B cell (primary cell): ENCODE measurements around the gene CIAPIN1. TPM values are rescaled to one million over a fixed set of nuclear protein-coding genes. Genes with fewer than 3 reads are reported as not detected.
"Not testable (repeated sequence)": the region's sequence is repeated elsewhere in the genome, so short reads cannot be mapped to it uniquely, and the experiment has no call there.

ENCODE experiments used
- ATAC-seq: fragments of 200-7000 bp; cut with Tn5 transposase; one replicate; pipeline ENCODE4 v1.10.0; 2021; ENCODE audit warnings: low read depth, mild to moderate bottlenecking, moderate number of reproducible peaks, moderate library complexity
- CTCF ChIA-PET: fragments of 350-600 bp; sonication (Branson Sonifier 250); formaldehyde crosslinking; loops from one replicate; lab custom pipeline; 2021; ENCODE audit warnings: antibody characterized with exemption, inconsistent platforms; lab: Charles Lee
- POLR2A ChIA-PET: fragments of 350-600 bp; sonication (Branson Sonifier 250); formaldehyde crosslinking; loops from one replicate; lab custom pipeline; 2021; ENCODE audit warnings: antibody characterized with exemption; lab: Charles Lee
- DNase-seq: peaks from one replicate; pipeline ENCODE4 v3.0.0; 2013
- H2AFZ ChIP-seq: 2 replicates; pipeline ENCODE4 v1.6.1; 2012; ENCODE audit warnings: mild to moderate bottlenecking, low read depth, low read length; ENCODE audit not compliant: insufficient read depth, poor library complexity, severe bottlenecking
- H3K27ac ChIP-seq, 2 donors: 1 replicate in 1 of 2; 2 replicates in 1 of 2; pipeline ENCODE4 v1.5.1; 2012 to 2013; ENCODE audit warnings: low read length in 2 of 2, mild to moderate bottlenecking in 2 of 2, moderate library complexity in 1 of 2
- H3K27me3 ChIP-seq, 4 experiments: fragments of 200-600 bp in 1 of 4; sonication (generic) in 1 of 4; replicated peaks in 1 of 4; 1 replicate in 2 of 4; 2 replicates in 2 of 4; pipeline versions ENCODE4 v1.6.1 to v1.7.0; 2013 to 2016; ENCODE audit warnings: low read length in 3 of 4, mild to moderate bottlenecking in 2 of 4, mixed read lengths in 1 of 4, moderate library complexity in 1 of 4; ENCODE audit not compliant: insufficient read depth in 4 of 4, control insufficient read depth in 3 of 4; ENCODE audit errors: control extremely low read depth in 1 of 4
- H3K36me3 ChIP-seq, 2 experiments: replicated peaks in 1 of 2; 1 replicate in 1 of 2; 2 replicates in 1 of 2; pipeline versions ENCODE4 v1.6.1 to v1.7.1; 2013; ENCODE audit warnings: low read length in 1 of 2; ENCODE audit not compliant: insufficient read depth in 2 of 2, control insufficient read depth in 1 of 2; ENCODE audit errors: control extremely low read depth in 1 of 2, extremely low read depth in 1 of 2
- H3K4me1 ChIP-seq, 2 donors: fragments of 200-600 bp in 1 of 2; sonication (generic) in 1 of 2; 1 replicate in 1 of 2; 2 replicates in 1 of 2; pipeline versions ENCODE4 v1.5.1 to v1.6.1; 2013 to 2017; ENCODE audit warnings: low read length in 2 of 2; ENCODE audit not compliant: control insufficient read depth in 2 of 2, insufficient read depth in 2 of 2
- H3K4me2 ChIP-seq: replicated peaks from 2 replicates; pipeline ENCODE3; 2012; ENCODE audit warnings: mild to moderate bottlenecking, low read depth, low read length; ENCODE audit not compliant: poor library complexity, severe bottlenecking
- H3K4me3 ChIP-seq, 5 experiments: fragments of 200-600 bp in 1 of 5; sonication (generic) in 1 of 5; 1 replicate in 3 of 5; 2 replicates in 2 of 5; pipeline versions ENCODE4 v1.5.1 to v1.7.0; 2011 to 2016; ENCODE audit warnings: low read length in 4 of 5, mild to moderate bottlenecking in 4 of 5, low read depth in 2 of 5, control low read depth in 1 of 5, moderate library complexity in 1 of 5; ENCODE audit not compliant: insufficient read depth in 1 of 5; ENCODE audit errors: control extremely low read depth in 1 of 5, extremely low read depth in 1 of 5
- H3K79me2 ChIP-seq: fragments of 200-600 bp; sonication (generic); one replicate; pipeline ENCODE4 v1.6.0; 2016; ENCODE audit warnings: low read length; ENCODE audit not compliant: control insufficient read depth, insufficient read depth
- H3K9ac ChIP-seq: fragments of 200-600 bp; sonication (generic); 2 replicates; pipeline ENCODE4 v1.6.1; 2017; ENCODE audit warnings: mild to moderate bottlenecking, low read length, moderate library complexity
- H3K9me3 ChIP-seq, 3 donors: one replicate each; pipeline versions ENCODE4 v1.6.1 to v1.7.1; 2013; ENCODE audit warnings: low read length in 2 of 3; ENCODE audit not compliant: control insufficient read depth in 2 of 3, insufficient read depth in 1 of 3; ENCODE audit errors: control extremely low read depth in 1 of 3
- H4K20me1 ChIP-seq: 2 replicates; pipeline ENCODE4 v1.6.0; 2012; ENCODE audit warnings: mild to moderate bottlenecking, low read length; ENCODE audit not compliant: insufficient read depth, control insufficient read depth, poor library complexity, severe bottlenecking
- H3K27ac Mint-ChIP-seq: one replicate; pipeline ENCODE4 v1.8.0; 2021; ENCODE audit warnings: mixed read lengths
- H3K27me3 Mint-ChIP-seq: one replicate; pipeline ENCODE4 v1.8.0; 2021; ENCODE audit warnings: mixed read lengths
- H3K4me1 Mint-ChIP-seq: one replicate; pipeline ENCODE4 v1.8.0; 2021; ENCODE audit warnings: mixed read lengths
- H3K4me3 Mint-ChIP-seq: one replicate; pipeline ENCODE4 v1.8.0; 2021; ENCODE audit warnings: mixed read lengths
- H3K9me3 Mint-ChIP-seq: one replicate; pipeline ENCODE4 v1.8.0; 2022; ENCODE audit warnings: mixed read lengths; ENCODE audit not compliant: insufficient read depth
- EZH2 ChIP-seq: IDR thresholded peaks from 2 replicates; pipeline ENCODE4 v1.6.1; 2012; ENCODE audit warnings: borderline replicate concordance, low read depth, mild to moderate bottlenecking, moderate library complexity, low read length; ENCODE audit not compliant: insufficient read depth, poor library complexity, severe bottlenecking
- WGBS: methylation state at CpG from one replicate; pipeline ENCODE4 v1.1.5; 2013; ENCODE audit warnings: missing lambda C conversion rate; ENCODE audit not compliant: insufficient coverage; 5-methylcytosine and 5-hydroxymethylcytosine counted together
- intact Hi-C: fragments of 100-400 bp; cut with micrococcal nuclease; formaldehyde crosslinking; loops from one replicate; pipeline ENCODE4 v1.10.0; 2022
- polyA plus RNA-seq: library from polyadenylated mRNA; depleted of rRNA; stranded (reverse); fragments of >200 nt; gene quantifications from 2 replicates; pipeline ENCODE4 v1.2.3, GENCODE V29; 2012
- total RNA-seq, 2 donors: library from RNA; stranded (reverse); fragments of 120-200 nt in 1 of 2; gene quantifications; 1 replicate in 1 of 2; 2 replicates in 1 of 2; pipeline versions ENCODE4 v1.2.3 to v1.2.4, GENCODE V29; 2013 to 2022
- TF ChIP-seq, protein P1 (sequence below): fragments of 200-600 bp; IDR thresholded peaks from one replicate; pipeline ENCODE4 v1.8.0; 2022; ENCODE audit warnings: antibody characterized with exemption, mild to moderate bottlenecking

Gene CIAPIN1
- total and polyA plus RNA-seq, 2 donors (not counting 1 experiment from before 2014, with no cell fraction given): 22.0 to 45.7 TPM

DNA sequence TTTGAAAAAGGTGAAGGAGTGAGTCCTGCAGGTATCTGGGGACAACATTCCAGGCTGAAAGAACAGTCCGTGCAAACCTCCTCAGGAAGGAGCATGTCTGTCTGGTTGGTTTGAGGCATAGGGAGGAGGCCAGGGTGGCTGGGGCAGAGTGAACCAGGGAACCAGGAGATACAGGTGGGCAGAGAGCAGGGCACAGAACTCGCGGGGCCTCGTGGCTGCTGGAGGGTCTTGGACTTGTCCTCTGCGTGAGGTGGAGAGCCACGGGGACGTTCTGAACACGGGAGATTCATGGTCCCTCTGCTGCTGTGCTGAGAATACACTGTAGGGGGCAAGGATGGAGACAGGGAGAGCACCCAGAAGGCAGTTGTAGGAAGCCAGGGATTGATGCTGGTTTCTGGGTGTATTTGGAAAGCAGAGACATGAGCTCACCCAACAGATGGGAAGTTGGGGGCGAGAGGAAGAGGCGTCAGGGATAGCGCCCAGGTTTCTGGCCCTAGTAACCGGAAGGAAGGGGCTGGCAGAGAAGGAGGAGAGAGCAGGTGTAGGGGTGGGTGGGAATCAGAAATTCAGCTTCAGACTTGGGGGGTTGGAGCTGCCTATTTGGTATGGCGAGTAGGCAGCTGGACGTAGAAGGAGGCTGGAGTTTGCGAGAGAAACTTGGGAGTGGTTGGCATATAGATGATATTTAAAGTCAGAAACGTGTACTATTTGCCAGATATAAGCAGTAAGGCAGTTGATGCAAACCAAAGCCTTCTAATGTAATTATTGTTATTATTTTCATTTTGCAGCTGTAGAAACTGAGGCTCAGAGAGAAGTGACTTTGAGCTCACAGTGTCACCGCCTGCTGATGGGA, 43.0 kb downstream of the CIAPIN1 start, which contains the start of gene CCL17:
Gene CCL17, plus strand, starts transcription at position 803 of the 853 bp plus-strand sequence. CDS start 9,166 bp downstream, outside the sequence.
- intact Hi-C loops: no loop called here
- H3K4me2 ChIP-seq: no peak within 1 kb of the TSS
- no peaks in the 10 kb centered on the region for H3K9me3 ChIP-seq
- H3K27me3 ChIP-seq: no peaks in the 10 kb centered on the region
- no peak for ATAC-seq
- no peak for TF ChIP-seq EZH2
- no peak within 1 kb of the TSS for H2AFZ ChIP-seq
- no peak within 1 kb of the TSS for H3K4me3 ChIP-seq
- no peak within 1 kb of the TSS for H3K9ac ChIP-seq
- Mint-ChIP-seq H3K4me3 (no peak within 1 kb of the TSS), H3K27me3 (no peaks in the 10 kb centered on the region), H3K9me3 (no peaks in the 10 kb centered on the region), H3K27ac (no peak within 1 kb of the TSS), H3K4me1 (peaks cover 31% of the 10 kb centered on the region)
- POLR2A ChIA-PET: no interaction called here
- CTCF ChIA-PET: interaction anchor here (1.1 to 3.4 kb wide), 2 partner anchors 12 to 15 kb away, joined by 5 to 11 read pairs; no protein-coding TSS in a partner anchor
- H3K4me1 ChIP-seq: peaks cover 23 to 24% of the 10 kb centered on the region in 2 donors
- no peak for DNase-seq
- H3K79me2 ChIP-seq: no peaks in the 10 kb centered on the region
- H3K27ac ChIP-seq: no peak within 1 kb of the TSS
- no peaks in the 10 kb centered on the region for H4K20me1 ChIP-seq
- no peaks in the 10 kb centered on the region for H3K36me3 ChIP-seq
- WGBS: 90% methylated on average over 16 of the region's 17 CpGs

DNA sequence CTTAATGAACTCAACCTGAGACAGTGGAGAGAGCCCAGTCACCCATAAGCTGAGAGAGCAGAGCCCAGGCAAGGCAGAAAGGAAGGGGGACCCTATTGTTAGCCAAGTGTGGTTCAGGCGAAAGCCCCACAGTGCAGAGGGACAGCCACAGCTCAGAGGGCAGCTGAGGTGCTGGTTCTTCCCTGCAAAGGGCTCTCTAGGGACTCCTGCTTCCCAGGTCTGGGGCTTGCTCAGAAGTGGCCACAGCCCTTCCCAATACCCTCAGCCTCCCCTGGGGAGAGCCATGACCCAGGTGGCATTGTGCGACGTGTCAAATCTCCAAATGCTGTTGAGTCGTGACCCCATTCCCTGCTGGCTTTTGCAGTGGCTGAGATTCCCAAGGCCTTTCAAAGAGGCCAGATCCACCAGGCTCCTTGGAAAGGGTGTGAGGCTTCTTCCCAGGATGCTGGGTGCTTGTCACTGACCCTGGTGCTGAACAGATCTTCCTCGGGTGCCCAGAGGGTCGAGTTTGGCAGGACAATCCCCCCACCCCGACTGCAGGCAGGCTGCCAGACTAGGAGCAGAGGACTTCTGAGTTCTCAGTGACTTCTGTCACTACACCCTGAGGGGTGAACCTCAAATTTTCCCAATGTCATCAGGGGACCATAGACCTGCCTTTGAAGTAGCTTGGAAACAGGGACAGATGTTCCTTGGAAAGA, 45.1 kb downstream of the CIAPIN1 start:
- DNase-seq (no peak), ATAC-seq (no peak)
- no peak overlapping the region for H2AFZ ChIP-seq
- intact Hi-C loops: no loop called here
- no peaks in the 10 kb centered on the region for H4K20me1 ChIP-seq
- H3K27me3 ChIP-seq: no peaks in the 10 kb centered on the region
- ChIA-PET POLR2A (interaction anchor here (0.6 kb wide), 1 partner anchor 914 kb away, joined by 5 read pairs; no protein-coding TSS in a partner anchor), CTCF (interaction anchor here (6.9 kb wide), 1 partner anchor 16 kb away, joined by 31 read pairs; no protein-coding TSS in a partner anchor)
- no peaks in the 10 kb centered on the region for H3K36me3 ChIP-seq
- H3K9me3 ChIP-seq: no peaks in the 10 kb centered on the region
- H3K9ac ChIP-seq: no peak overlapping the region
- no peak overlapping the region for H3K4me3 Mint-ChIP-seq
- peaks cover 19 to 21% of the 10 kb centered on the region in 2 donors for H3K4me1 ChIP-seq
- peaks cover 30% of the 10 kb centered on the region for H3K4me1 Mint-ChIP-seq
- H3K4me3 ChIP-seq: no peak overlapping the region
- H3K27ac ChIP-seq: no peak overlapping the region
- no peak overlapping the region for H3K4me2 ChIP-seq
- H3K79me2 ChIP-seq: no peaks in the 10 kb centered on the region
- 76% methylated on average over 7 of the region's 7 CpGs for WGBS
- H3K27ac Mint-ChIP-seq: no peak overlapping the region
- no peaks in the 10 kb centered on the region for H3K9me3 Mint-ChIP-seq
- no peaks in the 10 kb centered on the region for H3K27me3 Mint-ChIP-seq
- TF ChIP-seq, protein P1, sequence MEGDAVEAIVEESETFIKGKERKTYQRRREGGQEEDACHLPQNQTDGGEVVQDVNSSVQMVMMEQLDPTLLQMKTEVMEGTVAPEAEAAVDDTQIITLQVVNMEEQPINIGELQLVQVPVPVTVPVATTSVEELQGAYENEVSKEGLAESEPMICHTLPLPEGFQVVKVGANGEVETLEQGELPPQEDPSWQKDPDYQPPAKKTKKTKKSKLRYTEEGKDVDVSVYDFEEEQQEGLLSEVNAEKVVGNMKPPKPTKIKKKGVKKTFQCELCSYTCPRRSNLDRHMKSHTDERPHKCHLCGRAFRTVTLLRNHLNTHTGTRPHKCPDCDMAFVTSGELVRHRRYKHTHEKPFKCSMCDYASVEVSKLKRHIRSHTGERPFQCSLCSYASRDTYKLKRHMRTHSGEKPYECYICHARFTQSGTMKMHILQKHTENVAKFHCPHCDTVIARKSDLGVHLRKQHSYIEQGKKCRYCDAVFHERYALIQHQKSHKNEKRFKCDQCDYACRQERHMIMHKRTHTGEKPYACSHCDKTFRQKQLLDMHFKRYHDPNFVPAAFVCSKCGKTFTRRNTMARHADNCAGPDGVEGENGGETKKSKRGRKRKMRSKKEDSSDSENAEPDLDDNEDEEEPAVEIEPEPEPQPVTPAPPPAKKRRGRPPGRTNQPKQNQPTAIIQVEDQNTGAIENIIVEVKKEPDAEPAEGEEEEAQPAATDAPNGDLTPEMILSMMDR: no peak
- no peak for TF ChIP-seq EZH2

DNA sequence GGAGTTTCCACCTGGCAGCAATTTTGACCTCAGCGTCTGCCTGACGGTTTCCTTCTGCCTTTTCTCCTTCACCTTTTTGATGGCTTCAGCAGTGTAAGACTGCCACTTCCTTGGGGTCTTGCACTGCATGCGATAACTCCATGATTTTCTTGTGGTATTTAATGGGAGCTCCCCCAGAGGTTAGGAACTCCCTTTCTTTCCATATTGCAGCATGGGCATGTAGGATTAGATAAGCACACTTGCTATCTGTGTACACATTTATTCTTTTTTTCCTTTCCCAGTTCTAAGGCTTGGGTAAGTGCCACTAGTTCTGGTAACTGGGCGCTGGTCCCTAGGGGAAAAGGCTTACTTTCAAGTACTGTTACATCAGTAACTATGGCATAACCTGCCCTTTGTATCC, 49.7 kb downstream of the CIAPIN1 start:
- H4K20me1 ChIP-seq, H3K4me2 ChIP-seq, H3K27ac Mint-ChIP-seq, ATAC-seq, H3K9me3 Mint-ChIP-seq, H3K4me3 Mint-ChIP-seq, H3K9me3 ChIP-seq, H3K79me2 ChIP-seq, DNase-seq, H3K36me3 ChIP-seq, H3K27ac ChIP-seq, H2AFZ ChIP-seq, H3K4me3 ChIP-seq, H3K27me3 ChIP-seq, H3K27me3 Mint-ChIP-seq, H3K9ac ChIP-seq, POLR2A ChIA-PET, intact Hi-C loops: not testable (repeated sequence)
- WGBS: no CpG with 5 or more reads among the region's 4 CpGs
- peaks cover 12 to 14% of the 10 kb centered on the region in 2 donors for H3K4me1 ChIP-seq
- CTCF ChIA-PET: interaction anchor here (6.9 kb wide), 1 partner anchor 21 kb away, joined by 31 read pairs; no protein-coding TSS in a partner anchor
- H3K4me1 Mint-ChIP-seq: peaks cover 21% of the 10 kb centered on the region
